Occipital lobe (tissue), 2 donors: ENCODE results near the gene SOX14. TPM values are rescaled to one million over a fixed set of nuclear protein-coding genes. Genes with fewer than 3 reads are reported as not detected.

Source experiments
- DNase-seq: peaks from one replicate; lab custom pipeline; 2025; lab: John Stamatoyannopoulos, UW
- total RNA-seq: library from RNA; depleted of rRNA; stranded (reverse); fragments of >200 nt; gene quantifications from one replicate; pipeline ENCODE4 v1.2.3, GENCODE V29; 2014

Gene SOX14
- total RNA-seq: not detected

DNA sequence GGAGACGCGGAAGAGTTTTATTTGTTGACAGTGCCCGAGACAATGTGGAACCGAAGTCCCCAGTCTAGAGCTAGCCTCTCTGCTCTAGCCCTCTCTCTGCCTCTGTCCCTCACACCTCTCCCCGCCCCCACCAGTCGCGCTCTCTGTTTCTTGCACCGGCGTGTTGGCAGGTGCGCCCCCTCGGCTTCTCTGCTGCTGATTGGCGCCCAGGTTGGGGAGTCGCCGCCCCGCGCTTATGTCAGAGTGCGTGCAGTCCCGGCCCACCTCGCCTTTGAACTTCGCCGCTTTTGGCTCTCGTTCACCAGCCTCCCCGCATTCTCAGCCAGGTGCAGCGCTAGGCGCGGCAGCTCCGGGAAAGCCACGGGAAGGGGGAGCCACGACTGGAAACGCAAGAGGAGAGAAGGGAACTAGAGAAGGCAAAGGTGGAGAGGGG is at the start of gene SOX14:
SOX14 (plus strand) TSS at position 315 of the 433 bp plus-strand sequence. CDS start 470 bp downstream, outside the sequence.
- no peak for DNase-seq

DNA sequence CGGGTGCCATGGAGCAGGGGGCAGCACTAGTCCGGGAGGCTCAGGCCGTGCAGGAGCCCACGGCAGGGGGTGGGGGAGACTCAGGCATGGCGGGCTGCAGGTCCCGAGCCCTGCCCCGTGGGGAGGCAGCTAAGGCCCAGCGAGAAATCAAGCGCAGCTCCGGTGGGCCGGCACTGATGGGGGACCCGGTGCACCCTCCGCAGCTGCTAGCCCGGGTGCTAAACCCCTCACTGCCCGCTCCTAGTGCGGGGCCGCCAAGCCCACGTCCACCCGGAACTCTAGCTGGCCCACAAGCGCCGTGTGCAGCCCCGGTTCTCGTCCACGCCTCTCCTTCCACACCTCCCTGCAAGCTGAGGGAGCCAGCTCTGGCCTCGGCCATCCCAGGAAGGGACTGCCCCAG is 49.6 kb upstream of the SOX14 start:
- no peak for DNase-seq

DNA sequence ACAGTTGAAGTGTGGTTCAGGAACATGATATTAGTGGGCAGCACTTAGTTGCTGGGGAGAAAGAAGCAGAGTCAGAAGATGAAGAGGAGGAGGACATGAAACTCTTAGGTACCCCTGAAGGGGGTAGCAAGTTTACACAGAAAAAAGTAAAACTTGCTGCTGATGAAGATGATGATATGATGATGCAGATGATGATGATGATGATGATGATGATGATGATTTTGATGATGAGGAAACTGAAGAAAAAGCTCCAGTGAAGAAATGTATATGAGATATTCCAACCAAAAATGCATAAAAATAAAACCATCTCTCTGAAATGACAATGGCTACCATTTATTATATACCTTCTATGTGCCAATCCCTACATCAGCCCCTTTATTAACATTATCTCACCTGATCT is 39.9 kb upstream of the SOX14 start:
- no peak for DNase-seq

DNA sequence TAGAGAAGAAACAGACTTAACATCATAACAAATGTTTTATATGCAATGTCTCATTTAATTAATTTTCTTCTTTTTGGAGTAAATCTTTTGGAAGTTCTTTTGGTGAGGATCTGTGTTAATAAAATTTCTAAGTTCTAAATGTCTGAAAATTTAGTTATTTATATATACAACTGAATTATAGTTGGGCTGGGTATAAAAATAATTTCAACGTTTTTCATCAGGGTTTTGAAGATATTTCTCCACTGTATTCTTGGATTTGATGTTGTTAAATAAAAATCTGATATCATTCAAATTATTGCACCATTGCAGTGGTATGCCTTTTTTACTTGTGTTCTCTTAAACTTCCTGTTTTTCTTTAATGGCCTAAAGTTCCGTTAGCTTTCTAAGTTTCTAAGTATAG is 26.9 kb upstream of the SOX14 start:
- no peak for DNase-seq

DNA sequence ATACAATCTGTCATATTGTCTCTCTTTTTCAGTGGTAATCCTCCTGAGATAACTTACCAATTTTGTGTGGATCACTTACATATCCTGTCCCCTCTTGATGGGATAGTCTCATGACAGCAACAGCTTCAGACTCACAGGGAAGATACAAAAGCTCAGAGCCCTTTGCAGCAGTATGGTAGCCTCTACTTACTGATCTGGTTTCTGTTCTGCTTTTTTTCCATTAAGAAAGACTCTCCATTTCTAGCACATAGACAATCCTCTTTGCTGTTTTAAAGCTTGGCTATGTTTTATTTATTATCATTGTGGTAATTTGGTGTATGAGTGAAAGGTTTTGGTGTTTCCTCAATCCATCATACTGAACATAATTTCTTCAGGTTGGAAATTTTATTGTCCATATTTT is 25.4 kb upstream of the SOX14 start:
- no peak for DNase-seq

DNA sequence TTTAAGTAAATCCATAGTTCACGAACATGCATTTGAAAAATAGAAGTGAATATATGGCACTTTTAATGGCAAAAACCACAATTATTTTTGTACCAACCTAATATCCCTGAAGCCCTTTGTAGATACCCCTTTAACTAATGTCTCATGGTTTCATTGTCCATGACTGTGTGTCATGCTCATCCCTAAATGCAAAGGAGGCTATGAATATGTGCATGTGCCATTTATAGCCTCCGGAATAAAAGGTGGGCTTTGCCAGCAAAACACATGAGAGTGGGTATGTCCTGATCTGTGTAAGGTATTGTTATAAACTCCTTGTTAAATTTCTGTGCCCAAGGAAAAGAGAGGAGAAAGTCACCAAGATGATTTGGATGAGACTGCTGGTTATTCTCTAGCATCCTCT is 20.5 kb upstream of the SOX14 start:
- no peak for DNase-seq

DNA sequence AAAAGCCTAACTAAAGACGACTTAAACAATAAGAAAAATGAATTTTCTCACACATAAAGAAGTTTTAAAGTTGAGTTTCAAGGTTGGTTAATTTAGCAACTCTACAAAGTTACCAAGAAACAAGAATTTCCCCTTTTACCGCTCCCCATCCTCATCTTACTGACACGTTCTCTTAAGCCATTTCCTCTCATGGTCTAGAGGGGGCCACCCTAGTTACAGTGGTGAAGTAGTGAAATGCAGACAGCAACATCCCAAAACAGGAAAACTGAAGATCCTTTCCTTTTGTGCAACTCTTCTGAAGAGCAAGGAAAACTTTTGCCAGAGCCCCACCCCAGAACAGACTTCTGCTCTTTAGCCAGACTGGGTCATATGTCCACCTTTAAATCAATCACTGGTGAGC is 17.3 kb upstream of the SOX14 start:
- DNase-seq: no peak

DNA sequence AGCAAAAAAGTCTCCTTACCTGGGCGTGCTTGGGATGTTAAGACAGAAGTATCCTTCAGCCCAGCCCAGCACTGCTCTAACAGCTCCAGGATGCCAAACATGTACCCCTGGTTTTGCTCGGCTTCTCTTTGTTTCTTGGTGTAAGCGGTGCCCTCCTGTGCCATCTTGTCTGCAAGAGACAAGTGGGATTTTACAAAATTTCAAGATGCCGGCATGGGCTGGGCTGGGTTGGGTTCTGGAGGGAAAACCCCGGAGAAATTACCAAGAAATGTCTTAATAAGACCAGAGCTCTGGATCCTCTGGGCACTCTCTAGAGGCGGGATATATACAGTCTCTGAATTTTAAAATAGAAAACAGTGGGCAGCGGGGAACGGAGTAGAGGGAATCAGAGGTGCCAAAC is 4.6 kb upstream of the SOX14 start:
- DNase-seq: no peak

DNA sequence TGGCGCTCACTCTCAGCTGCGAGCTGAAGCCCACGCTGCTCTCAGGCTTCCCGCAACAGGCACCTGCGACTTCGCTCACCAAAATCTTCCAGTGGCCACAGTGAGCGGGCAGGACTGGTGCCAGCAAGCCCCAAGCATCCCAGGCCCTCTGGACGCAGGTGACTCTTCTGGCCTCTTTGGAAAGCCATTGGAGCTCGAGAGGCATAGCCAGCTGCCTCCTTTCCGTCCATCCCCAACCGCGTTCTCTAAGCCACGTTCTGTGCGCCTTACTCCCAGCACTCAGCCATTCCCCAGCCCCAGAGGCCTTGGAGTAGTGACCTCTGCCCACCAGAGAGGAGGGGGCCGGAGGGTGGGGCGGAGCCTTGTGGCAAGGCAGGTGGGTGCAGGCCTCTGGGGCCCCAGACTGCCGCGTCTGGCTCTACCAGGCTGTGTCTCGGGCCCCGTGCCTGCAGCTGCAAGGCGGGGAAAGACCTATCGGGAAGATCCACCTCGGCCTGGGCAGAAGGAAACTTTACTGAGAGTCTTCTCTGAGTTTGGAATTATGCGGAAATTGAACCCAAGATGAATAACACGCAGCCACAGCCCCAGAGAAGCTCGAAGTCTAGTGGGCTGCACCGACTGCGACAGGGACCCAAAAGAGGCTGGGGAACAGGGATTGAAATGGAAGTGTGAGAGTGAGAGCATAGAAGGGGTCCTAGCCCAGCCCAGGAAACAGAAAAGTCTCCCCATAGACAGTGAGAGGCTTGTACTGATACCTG is 3.6 kb upstream of the SOX14 start:
- no peak for DNase-seq

DNA sequence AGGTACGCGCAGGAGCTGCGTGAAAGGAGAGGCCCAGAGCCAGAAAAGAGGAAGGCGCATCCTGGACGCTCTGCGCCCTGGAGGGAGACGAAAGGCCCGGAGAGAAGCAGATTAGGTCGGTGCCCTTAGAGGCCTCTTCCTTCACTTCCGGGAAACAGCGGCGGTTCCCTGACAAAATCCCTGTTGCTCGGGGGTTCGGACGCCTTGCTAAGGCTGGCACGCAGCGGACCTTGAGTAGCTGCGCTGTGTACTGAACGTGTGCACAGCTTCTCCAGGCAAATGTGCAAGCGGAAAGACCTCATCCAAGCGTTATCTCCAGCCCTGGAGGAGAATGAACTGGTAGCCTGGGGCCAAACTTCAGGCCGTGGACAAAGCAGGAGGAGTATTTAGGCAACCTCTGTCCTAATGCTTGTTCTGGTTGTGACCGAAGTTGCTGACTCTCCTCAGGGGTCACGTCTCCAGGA is 3.0 kb upstream of the SOX14 start:
- no peak for DNase-seq

DNA sequence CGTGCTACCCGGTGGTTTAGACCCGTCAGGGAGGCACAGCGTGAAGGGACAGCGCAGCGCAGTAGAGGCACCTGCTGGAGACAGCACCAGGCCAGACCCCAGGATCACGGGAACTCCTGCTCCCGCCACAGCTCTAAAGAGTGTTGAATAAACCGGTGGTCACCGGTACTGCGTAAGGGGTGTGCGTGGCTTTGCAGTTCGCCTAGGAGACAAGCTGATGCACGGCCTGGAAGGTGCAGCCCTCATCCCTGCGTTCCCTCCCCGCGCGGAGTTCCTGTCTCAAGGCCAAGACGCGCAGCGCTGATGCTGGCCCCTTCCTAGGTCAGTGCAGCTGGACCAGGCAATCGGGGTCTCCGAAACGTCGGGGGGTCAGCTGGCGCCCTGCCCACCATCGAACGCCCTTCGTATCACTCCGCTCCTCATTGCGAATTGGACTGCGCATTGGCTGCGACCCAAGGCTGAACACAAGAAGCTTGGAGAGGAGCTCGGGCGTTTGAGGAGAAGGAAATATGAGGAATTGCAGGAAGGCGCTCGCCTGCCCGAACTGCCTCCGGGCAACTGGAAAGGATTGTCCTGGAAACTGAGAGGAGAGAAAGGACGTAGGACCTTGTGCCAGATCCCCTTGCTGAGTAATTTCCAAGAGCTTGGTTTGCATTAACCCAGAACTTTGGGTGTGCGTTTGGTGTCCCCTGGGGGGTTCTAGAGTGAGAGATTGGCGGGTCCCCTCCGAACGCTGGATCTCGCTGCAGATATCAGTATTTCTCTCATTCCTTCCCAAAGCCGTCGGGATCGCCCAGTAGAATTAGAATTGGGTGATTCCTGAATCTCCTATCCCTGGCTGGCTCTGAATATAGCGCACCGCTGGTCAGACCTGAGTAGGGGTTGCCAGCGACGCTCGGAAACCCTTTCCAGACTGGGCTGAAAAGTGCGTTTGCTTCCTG is 2.3 kb upstream of the SOX14 start:
- no peak for DNase-seq

DNA sequence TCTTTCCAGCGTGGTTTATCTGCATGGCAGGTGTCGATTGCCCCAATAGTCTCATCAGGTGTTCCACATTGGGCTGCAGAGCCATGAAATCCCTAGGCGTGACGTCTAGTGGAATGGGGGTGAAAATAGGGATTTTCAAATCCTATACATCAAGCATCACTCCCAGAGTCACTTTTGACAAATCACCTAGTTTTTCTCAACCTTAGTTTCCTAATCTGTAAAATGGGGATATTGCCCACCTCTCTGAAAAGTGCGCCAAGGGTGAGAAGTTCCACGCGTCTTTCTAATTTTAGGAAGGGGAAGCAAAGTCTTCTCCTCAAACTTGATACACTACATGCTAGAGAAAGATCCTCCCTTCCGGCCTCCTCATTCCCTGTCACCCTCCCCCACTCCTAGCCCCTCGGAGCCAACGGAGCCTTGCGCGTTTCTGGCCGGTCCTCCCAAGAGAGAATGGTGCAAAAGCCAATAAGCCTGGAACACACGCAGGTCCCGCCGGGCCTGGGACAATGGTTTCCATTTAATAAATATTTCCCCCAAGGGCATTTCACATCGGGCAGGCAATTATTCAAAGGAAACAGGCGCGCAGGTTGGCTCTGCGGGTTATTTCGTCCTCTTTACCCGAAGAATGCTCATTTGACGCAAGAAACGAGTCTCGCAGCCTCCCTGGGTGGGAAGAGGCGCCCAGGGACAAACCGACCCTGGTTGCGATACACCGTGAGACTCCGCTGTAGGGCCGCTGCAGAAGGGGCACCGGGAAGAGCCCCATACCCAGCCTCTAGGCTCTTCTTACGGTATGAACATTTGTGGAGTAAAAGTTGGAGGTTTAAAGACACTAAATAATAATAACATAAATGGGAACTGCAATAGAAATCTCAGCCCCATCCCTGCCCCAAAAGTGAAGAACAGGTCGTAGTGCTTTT is 1.2 kb upstream of the SOX14 start:
- DNase-seq: no peak

DNA sequence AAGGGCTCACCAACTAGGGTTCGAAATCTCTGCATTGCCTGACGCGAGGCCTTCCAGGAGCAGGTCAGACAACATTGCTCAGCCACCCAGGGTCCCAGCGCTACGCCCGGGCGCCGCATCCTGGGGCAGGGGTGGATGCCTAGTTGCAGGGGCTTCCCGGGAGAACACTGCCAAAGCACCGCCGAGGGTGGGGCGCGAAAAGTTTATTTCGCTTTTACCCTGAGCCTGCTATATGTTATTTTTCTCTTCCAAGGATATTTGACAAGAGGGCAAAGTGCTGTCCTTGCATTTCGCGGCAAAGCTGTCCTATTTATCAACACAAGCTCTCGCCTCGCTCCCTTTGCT is 549 bp upstream of the SOX14 start:
- DNase-seq: no peak

DNA sequence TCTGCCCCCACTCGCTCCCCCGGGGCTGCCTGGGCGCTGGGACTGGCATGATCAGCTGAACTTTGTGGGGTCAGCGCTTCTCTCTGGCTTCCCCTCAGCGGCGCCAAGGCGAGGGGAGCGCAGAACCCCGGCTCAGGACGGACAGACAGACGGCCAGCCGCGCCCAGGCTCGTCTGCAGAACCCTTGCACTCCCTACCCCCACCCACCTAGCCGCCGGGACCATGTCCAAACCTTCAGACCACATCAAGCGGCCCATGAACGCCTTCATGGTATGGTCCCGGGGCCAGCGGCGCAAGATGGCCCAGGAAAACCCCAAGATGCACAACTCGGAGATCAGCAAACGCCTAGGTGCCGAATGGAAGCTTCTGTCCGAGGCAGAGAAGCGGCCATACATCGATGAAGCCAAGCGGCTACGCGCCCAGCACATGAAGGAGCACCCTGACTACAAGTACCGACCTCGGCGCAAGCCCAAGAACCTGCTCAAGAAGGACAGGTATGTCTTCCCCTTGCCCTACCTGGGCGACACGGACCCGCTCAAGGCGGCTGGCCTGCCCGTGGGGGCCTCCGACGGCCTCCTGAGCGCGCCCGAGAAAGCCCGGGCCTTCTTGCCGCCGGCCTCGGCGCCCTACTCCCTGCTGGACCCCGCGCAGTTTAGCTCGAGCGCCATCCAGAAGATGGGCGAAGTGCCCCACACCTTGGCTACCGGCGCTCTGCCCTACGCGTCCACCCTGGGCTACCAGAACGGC is 621 bp downstream of the SOX14 start:
- DNase-seq: no peak

DNA sequence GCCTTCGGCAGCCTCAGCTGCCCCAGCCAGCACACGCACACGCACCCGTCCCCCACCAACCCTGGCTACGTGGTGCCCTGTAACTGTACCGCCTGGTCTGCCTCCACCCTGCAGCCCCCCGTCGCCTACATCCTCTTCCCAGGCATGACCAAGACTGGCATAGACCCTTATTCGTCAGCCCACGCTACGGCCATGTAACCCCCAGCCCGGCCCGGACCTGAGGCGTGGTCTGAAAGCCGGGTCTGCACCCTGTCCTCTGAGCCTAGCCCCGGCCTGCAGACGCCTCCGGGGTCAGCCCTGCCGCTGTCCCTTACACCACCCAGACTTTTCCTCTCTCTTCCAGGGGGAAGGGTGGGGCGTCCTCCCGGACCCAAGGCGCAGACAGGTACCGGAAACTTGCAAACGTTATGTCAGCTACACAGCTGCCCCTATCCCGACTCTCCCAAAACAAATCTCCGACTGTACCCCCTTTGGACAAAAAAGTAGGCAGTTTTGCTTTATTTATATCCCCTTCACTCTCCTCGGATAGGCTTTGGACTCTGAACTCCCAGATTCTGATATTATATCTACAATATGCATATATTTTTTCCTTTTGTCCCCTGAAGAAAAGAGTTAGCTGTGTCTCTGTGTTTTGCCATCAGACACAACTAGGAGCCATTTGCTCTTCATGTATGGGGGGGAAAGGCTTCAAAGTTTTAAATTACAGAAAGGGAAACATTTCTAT is 1.4 kb downstream of the SOX14 start:
- DNase-seq: no peak

DNA sequence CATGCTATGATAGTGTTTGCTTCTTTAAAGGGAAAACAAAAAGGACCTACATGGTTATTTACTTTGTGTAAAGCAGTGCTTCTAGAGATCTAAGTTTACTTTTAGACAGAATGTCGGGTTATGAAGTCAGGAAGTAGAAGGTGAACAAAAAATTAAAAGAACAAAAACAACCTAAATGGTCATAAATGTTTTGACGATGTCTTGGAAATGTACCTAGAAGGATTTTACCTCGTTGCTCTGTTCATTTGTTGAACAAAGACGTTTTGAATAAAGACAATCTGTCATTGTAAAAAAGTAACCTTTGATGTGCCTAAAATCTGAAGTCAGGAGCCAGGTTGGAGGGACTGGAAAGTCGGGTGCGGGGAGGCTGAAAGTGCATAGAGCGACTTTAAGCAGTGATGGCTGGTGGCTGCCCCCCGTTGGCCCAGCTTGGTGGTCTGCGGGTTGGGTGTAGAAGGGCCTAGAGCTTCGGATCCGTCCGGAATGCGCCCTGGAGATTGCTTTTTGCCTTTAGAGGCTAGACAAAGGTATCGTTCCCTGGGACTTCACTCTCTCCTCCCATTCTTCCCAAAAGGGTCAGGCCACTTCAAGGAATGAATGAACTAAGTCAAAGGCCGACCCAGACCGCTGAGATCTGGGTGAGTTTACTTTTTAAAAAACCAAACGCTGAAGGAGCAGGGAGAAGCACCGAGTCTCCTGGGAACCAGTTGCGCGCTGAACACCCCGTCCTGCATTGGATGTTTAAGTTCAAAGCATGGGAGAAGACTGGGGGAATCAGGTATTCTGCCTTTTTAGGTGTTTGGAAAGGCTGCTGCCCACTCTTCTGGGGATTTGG is 2.1 kb downstream of the SOX14 start:
- DNase-seq: no peak

DNA sequence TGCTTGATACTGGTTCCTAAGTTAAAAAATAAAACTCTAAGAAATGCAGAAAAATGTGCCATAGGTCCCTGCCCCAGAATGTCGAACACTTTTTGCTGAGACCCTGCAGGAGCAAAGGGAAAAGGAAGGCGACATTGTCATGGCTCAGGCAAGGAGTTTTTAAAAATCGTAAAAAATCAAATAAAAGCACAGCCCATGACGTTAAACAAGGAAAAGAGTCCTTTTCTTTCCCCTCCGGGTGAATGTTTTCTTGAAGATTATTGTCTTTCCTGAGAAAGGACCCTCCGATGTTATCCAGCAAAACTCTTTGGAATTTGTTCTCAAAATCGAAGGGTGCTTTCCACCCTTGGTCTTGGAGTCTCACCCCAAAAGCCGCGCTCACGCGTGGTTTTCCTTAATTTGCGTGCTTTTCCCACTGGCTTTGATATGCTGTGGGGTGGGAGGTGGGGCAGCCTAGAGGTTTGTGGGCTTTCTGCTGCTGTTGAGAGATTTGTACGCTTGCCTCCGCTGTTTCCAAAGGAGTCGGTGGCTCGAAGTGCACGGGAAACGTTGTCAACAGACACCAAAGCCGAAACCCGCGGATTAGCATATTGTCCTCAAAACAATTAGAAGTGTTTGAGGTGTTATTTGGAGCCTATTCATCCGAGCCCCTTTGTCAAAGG is 2.9 kb downstream of the SOX14 start:
- no peak for DNase-seq

DNA sequence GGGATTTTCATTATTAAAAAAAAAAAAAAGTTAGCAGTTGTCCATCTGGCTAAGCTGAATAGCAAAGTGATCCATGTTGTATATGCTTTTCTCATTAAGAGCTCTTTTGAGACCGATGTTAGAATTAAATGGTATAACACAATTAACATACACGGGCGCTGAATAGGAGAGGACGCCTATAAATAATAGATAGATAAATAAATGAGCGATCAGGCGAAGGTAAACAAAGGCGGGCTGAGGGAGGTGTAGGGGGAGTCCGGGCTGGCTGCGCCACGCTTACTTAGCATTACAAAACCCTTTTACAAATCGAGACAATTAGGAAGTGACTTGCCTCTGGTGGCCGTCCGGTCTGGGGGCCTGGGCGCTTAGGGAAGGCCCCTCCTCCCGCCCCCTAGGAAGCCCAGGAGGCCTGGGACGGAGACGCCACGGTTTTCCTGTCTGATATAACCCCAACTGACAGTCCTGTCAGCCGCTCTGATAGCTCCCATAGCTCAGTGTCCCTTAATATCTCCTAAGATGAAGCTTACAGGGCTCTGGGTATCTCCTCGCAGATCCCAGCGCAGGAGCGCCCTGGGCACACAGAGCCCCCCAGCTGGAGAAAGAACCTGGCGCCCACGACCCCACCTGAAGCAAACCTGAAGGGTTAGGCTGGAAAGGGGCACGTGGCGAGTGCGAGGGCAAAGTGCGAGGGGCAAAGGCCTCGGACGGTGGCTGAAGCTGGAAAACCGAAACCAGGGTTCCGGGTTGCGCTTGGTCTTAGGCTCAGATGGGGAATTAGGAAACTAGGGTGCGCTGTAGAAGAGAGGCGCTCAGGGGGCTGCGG is 3.6 kb downstream of the SOX14 start:
- DNase-seq: no peak
